Psoas muscle (tissue), 8 donors: Measurements from ENCODE around the gene NATD1. TPM values are rescaled to one million over a fixed set of nuclear protein-coding genes. Genes with fewer than 3 reads are reported as not detected.

Source experiments
- ATAC-seq, 4 donors: fragments of 200-7000 bp; cut with Tn5 transposase; one replicate each; pipeline ENCODE4 v1.9.1; 2020; ENCODE audit warnings: moderate library complexity in 3 of 4, mild to moderate bottlenecking in 2 of 4
- DNase-seq, 2 donors: peaks; one replicate each; pipeline ENCODE4 v3.0.0-alpha.2; 2020
- H3K27ac ChIP-seq: fragments of 200-600 bp; one replicate; pipeline ENCODE4 v1.8.0; 2022
- H3K27me3 ChIP-seq, 3 donors: fragments of 200-600 bp in 1 of 3; one replicate each; pipeline versions ENCODE4 v1.6.1 to v1.8.0; 2013 to 2022; ENCODE audit warnings: low read length in 2 of 3, mild to moderate bottlenecking in 2 of 3, moderate library complexity in 1 of 3; ENCODE audit not compliant: insufficient read depth in 3 of 3
- H3K36me3 ChIP-seq, 2 donors: fragments of 200-600 bp in 1 of 2; one replicate each; pipeline versions ENCODE4 v1.6.1 to v1.8.0; 2013 to 2022; ENCODE audit warnings: low read depth in 1 of 2, mild to moderate bottlenecking in 1 of 2, moderate library complexity in 1 of 2; ENCODE audit not compliant: insufficient read depth in 1 of 2
- H3K4me1 ChIP-seq: fragments of 200-600 bp; one replicate; pipeline ENCODE4 v1.8.0; 2022
- H3K4me3 ChIP-seq: fragments of 200-600 bp; one replicate; pipeline ENCODE4 v1.8.0; 2022; ENCODE audit warnings: mild to moderate bottlenecking
- H3K9me3 ChIP-seq: fragments of 200-600 bp; one replicate; pipeline ENCODE4 v1.8.0; 2022
- CTCF ChIP-seq: fragments of 200-600 bp; IDR thresholded peaks from one replicate; pipeline ENCODE4 v1.8.0; 2022; ENCODE audit warnings: antibody characterized with exemption
- WGBS, 3 donors: extraction: QIAGEN DNeasy Blood & Tissue Kit; methylation state at CpG; one replicate each; pipeline versions ENCODE4 v1.1.6 to v1.1.7; 2013; 5-methylcytosine and 5-hydroxymethylcytosine counted together
- intact Hi-C, 2 donors: fragments of 100-400 bp; cut with DNase I; formaldehyde crosslinking; loops; one replicate each; pipeline versions ENCODE4 v1.11.0 to v1.14.2; 2022
- polyA plus RNA-seq, 3 donors: library from polyadenylated mRNA; stranded (reverse); fragments of 200-250 nt; gene quantifications; one replicate each; pipeline ENCODE4 v1.2.3, GENCODE V29; 2013
- total RNA-seq, 4 donors: library from RNA; stranded (reverse); fragmentation: NEBNext Ultra II Directional in 2 of 4; extraction: Animal tissue kit (Norgen Biotek cat#: 25700) in 2 of 4; gene quantifications; one replicate each; pipeline versions ENCODE4 v1.2.1 to v1.2.4, GENCODE V29; 2021 to 2023
- donor health status: healthy with polysubstance abuse.
- donor health status: DM: no; HTN: no; CAD: no; lungs with moderate emphysema.
- donor health status: Bipolar disorder and iron deficiency.
- donor health status: healthy.
- donor health status: DM: yes; HTN: yes; CAD: no.
- donor health status: DM: no; HTN: no; CAD: no.
- donor health status: DM: no; HTN: no; CAD: no.
- donor health status: DM: yes; HTN: yes; CAD: no.

NATD1 gene
- total and polyA plus RNA-seq, 7 donors, result 4.7 to 48.0 (median 21.6) TPM

DNA sequence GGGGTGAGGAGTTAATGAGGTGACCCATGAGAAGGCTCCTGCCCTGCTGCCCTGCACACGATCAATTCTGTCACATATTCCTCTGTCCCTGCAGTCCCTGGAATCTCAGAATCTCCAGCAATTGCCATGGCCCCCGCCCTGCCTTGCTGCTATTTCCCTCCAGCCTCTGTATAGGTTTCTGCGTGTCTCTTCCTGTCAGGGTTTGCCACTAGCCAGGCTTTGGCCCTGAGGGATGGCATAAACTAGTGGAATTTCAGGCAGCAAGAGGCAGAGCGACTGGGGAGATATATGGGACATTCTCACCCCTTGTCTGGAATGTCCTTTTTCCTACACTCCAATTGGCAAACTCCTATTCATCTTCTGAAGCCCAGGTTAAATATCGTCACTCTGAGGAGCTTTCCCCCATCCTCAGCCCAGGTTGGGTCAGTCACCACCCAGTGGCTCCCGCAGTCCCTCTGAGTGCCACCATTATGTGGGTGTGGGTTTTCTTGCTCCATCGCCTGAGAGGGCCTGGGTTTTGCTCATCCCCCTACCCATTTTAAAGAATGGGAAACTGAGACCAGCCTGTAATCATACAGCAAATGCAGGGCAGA lies 15.5 kb upstream of the NATD1 start:
- DNase-seq (peak in 1 of 2 donors; percentile 23), ATAC-seq (no peak)
- Histone ChIP-seq H3K4me1 (peaks cover 4% of the 10 kb centered on the region), H3K27ac (no peak overlapping the region), H3K4me3 (no peak overlapping the region), H3K27me3 (no peaks in the 10 kb centered on the region), H3K36me3 (no peaks in the 10 kb centered on the region), H3K9me3 (no peaks in the 10 kb centered on the region)
- WGBS, 3 donors, result 75 to 89% (median 80%) methylated on average over 6 to 7 of the region's 7 CpGs
- intact Hi-C loops, result no loop called here
- TF ChIP-seq CTCF, result no peak

GRCh38 chr17:21263376-21263775 lies 10.2 kb upstream of the NATD1 start:
- Histone ChIP-seq H3K9me3 (no peaks in the 10 kb centered on the region), H3K27me3 (no peaks in the 10 kb centered on the region), H3K4me1 (peaks cover 17% of the 10 kb centered on the region), H3K27ac (no peak overlapping the region), H3K4me3 (no peak overlapping the region), H3K36me3 (no peaks in the 10 kb centered on the region)
- WGBS, 3 donors, result 65 to 73% (median 68%) methylated on average over 6 of the region's 6 CpGs
- ATAC-seq, result peak in 3 of 4 donors; percentile 52 to 72 (median 64)
- no peak for TF ChIP-seq CTCF
- DNase-seq, result no peak
- intact Hi-C loops, result no loop called here

DNA sequence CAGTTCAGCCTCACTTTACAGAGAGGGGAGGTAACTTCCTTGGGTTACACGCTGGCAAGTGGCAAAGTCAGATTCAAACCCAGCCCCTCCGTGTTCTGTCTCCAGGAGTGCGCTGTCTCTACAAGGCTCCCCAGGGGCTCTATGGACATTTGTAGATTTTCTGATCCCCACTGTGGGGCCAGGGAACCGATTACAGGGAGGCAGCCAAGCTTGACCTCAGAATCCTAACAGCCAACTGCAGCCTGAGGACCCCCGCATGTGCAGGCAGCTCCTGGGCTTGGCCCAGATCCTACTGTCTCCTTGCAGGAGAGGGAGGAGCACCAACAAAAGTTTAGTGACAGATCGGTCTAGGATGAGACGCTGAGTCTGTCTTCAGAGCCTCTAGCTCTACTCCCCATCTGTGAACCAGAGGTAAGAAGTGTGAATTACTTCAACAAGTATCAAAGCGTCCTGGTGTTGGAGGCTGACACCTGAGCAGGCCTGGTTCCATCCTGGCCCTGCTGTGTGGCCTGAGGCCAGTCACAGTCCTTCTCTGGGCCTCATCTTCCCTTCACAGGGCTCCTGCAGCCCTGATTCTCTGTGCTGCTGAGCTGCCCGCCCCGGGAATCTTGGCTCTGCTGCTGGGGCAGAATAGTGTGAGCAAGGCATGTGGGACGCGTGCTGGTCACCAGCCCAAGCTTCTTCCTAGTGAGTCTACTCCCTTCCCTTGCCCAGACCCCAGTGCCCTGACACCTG lies 9.2 kb upstream of the NATD1 start:
- no peak overlapping the region for H3K27ac ChIP-seq
- ATAC-seq, result peak in 1 of 4 donors; percentile 33

GRCh38 chr17:21258593-21258992 lies 5.4 kb upstream of the NATD1 start:
- Histone ChIP-seq H3K9me3 (no peaks in the 10 kb centered on the region), H3K36me3 (no peaks in the 10 kb centered on the region), H3K4me1 (peaks cover 25% of the 10 kb centered on the region), H3K27me3 (no peaks in the 10 kb centered on the region), H3K27ac (peak overlapping the region; percentile 36), H3K4me3 (no peak overlapping the region)
- no peak for ATAC-seq
- 95 to 98% (median 97%) methylated on average over 7 of the region's 7 CpGs for WGBS, 3 donors
- no peak for DNase-seq
- no peak for TF ChIP-seq CTCF
- intact Hi-C loops, result no loop called here

More for the DNA sequence above, 9.2 kb upstream of the NATD1 start:
- WGBS, 3 donors, result 64 to 80% (median 73%) methylated on average over 12 of the region's 12 CpGs
- peaks cover 17% of the 10 kb centered on the region for H3K4me1 ChIP-seq
- H3K9me3 ChIP-seq, result no peaks in the 10 kb centered on the region
- H3K4me3 ChIP-seq, result no peak overlapping the region
- intact Hi-C loops, result no loop called here
- no peak for TF ChIP-seq CTCF
- H3K36me3 ChIP-seq, result no peaks in the 10 kb centered on the region
- no peaks in the 10 kb centered on the region for H3K27me3 ChIP-seq
- no peak for DNase-seq
